Measurements from ENCODE around the gene SRP19.
"Not testable (repeated sequence)": the region's sequence is repeated elsewhere in the genome, so short reads cannot be mapped to it uniquely, and the experiment has no call there.

Gene SRP19

GRCh38 chr5:112860929-112861637, at the start of gene SRP19:
Gene SRP19 (plus strand): TSS chr5:112861287. CDS start chr5:112861377, 90 bp downstream.
- peak; percentile 98 for DNase-seq (ENCODE audit: low spot score)
- peak; percentile 13 for FAIRE-seq

GRCh38 chr5:112812549-112812948, 48.5 kb upstream of the SRP19 start:
- FAIRE-seq (no peak), DNase-seq (ENCODE audit: low spot score) (no peak)

DNA sequence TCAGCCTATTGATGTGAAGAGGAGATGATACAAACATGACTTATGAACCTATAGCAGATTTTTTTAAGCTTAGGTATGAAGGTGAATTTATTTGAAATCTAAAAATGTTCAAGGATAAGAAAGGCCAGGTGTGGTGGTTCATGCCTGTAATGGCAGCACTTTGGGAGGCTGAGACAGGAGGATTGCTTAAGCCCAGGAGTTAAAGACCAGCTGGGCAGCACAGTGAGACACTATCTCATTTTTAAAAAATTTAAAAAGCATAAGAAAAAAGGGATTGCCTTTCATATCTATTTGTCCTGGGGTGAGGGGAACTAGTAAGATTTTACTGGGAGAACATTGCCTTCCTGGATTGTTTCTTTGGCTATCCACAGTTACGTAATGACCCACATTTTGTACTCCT, 40.8 kb upstream of the SRP19 start:
- FAIRE-seq (no peak), DNase-seq (ENCODE audit: low spot score) (no peak)

DNA sequence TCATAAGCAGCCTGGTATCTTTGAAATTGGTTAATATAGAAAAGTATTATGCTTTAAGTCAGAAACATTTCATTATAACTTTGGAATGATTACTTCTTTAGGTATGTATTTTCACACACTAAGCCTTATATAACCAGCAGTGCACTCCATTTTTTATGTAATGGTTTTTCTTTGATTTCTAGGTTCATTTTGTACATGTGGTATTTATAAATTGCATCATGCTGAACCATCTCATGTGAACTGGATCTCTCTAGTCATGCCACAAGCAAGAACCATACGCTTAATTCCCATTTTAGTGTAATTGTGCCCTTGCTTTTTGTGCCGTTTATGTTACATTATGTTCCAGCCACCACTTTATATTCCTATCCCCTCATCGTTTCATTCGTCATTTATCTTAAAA, 38.6 kb upstream of the SRP19 start:
- DNase-seq (ENCODE audit: low spot score) (no peak), FAIRE-seq (no peak)

DNA sequence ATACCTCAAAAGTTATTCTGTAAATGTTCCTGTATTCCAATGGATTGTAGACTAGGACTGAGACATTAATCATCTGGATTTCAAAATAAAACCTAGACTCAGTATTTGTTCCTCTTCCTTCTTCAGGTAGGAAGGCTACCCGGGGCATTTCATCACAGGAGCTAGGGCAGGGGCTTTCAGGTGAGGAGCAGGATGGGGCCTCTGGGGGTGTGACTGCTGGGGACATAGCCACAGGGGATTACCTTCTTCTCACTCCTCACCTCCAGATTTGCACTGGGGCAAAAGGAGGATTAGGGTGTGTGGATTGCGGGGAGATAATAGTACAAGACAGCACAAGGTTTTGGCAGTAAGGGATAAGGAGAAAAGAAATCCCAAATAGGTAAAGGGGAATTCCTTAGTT, 37.9 kb upstream of the SRP19 start:
- DNase-seq (ENCODE audit: low spot score) (no peak), FAIRE-seq (no peak)

GRCh38 chr5:112823656-112824055, 37.4 kb upstream of the SRP19 start:
- no peak for DNase-seq (ENCODE audit: low spot score)
- FAIRE-seq, result no peak

DNA sequence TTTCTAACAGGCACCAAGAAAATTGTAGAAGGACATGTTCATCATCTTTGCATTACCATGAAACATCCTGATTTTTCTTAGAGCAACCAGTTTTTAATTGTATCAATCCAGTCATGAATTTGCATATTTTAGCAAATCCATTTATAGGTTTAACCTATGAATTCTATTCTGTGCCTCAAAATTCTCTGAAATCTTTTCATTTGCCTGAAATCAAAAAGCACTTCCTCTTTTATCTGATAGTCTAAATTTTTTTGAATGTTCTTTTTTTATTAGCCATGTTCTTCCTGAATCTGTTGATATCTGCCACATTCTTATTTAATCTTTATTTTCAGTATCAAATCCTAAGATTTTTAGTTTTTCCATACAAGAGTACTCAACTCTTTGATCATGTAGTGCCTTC, 36.9 kb upstream of the SRP19 start:
- FAIRE-seq, result no peak
- no peak for DNase-seq (ENCODE audit: low spot score)

DNA sequence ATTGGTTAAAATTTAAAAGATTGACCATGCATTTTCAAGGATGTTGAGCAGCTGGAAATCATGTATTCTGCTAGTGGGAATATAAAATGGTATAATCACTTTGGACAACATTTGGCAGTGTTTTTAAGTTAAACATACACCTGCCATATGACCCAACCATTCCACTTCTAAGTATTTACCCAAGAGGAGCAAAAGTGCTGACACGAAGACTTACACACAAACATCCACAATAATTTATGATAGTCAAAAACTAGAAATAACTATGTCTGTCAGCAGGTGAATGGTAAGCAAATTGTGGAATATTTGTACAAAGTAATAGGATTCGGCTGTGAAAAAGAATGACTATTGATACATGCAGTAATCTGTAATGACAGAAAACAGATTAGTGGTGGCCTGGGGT, 30.7 kb upstream of the SRP19 start:
- FAIRE-seq (no peak), DNase-seq (ENCODE audit: low spot score) (no peak)

- FAIRE-seq (no peak), DNase-seq (ENCODE audit: low spot score) (no peak)
These were observed 27.1 kb upstream of the SRP19 start for GRCh38 chr5:112833971-112834370.

- DNase-seq (ENCODE audit: low spot score) (no peak), FAIRE-seq (no peak)
These were observed 16.6 kb upstream of the SRP19 start for GRCh38 chr5:112844489-112844888.

DNA sequence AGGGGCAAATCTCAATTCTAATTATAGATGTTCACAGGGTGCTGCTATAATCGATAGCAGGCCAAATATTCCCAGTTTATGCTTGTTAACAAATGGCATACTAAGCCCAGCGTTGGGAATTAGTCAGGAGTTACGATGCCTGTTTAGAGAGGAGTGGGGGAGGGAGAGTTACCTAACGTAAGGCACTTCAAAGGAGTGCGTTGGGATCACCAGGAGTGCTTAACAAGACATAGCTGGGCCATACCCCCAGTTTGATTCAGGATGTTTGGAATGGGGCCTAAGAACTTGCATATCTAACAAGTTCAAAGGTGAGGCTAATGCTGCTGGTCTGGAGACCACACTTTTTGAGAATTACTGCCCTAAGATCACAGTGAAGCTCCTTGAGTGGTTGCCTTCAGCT, 14.5 kb upstream of the SRP19 start:
- FAIRE-seq (no peak), DNase-seq (ENCODE audit: low spot score) (no peak)

DNA sequence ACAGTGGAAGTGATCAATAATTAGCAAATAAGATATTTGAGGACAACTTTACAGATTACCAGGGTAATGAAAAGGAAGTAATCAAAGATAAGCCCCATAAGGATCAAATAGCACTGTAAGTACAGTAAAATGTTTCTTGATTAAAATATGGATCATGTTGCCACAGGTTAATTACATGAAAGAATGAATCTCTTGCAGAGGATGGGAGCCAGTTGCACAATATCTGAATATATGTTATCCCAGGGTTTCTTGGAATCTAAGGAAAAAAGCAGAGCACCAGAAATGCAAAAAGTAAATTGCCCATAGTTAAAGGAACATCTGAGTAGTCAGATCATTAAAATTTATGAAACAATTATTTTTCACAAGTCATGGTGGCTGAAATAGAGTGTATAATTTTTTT, 13.8 kb upstream of the SRP19 start:
- DNase-seq (ENCODE audit: low spot score), result no peak
- FAIRE-seq, result no peak

GRCh38 chr5:112848116-112848811, 12.8 kb upstream of the SRP19 start:
- peak; percentile 9 for FAIRE-seq
- peak; percentile 57 for DNase-seq (ENCODE audit: low spot score)

- FAIRE-seq (no peak), DNase-seq (ENCODE audit: low spot score) (no peak)
These were observed 11.2 kb upstream of the SRP19 start for GRCh38 chr5:112849912-112850311.

DNA sequence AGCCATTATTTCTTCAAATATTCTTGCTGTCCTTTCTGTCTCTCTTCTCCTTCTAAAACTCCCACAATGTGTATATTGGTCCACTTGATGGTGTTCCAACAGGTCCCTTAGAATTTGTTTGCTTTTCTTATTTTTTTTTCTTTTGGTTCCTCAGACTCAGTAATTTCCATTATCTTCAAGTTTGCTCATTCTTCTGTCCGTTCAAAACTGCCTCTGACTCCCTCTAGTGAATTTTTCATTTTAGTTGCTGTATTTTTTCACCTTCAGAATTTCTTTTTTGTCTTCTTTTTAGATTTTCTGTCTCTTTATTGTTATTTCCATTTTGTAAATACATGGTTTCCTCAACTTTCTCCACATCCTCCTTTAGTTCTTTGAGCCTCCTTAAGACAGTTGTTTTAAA, 6.4 kb upstream of the SRP19 start:
- FAIRE-seq, result no peak

GRCh38 chr5:112857866-112858265, 3.2 kb upstream of the SRP19 start:
- DNase-seq (ENCODE audit: low spot score) (no peak), FAIRE-seq (no peak)

More for the DNA sequence above, 6.4 kb upstream of the SRP19 start:
- no peak for DNase-seq (ENCODE audit: low spot score)

GRCh38 chr5:112860571-112860928, 537 bp upstream of the SRP19 start:
- not testable (repeated sequence) for FAIRE-seq; DNase-seq (ENCODE audit: low spot score)

DNA sequence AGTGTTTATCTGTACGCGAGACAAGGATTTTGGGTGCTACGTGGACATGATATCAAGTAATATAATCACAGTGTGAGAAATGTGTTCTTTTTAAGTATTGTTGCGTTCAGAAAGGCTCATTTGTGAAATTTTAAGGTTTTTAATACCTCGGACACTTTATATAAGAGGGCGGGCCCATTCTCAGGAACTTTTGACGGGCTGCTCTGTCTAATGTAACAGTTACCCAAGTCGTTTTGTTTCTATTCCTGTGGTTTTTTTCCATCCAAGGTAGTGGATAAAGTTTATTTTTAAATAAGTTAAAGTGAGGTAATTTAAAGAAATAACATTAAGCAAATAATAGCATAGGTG, 525 bp downstream of the SRP19 start:
- DNase-seq (ENCODE audit: low spot score), result no peak
- FAIRE-seq, result no peak

DNA sequence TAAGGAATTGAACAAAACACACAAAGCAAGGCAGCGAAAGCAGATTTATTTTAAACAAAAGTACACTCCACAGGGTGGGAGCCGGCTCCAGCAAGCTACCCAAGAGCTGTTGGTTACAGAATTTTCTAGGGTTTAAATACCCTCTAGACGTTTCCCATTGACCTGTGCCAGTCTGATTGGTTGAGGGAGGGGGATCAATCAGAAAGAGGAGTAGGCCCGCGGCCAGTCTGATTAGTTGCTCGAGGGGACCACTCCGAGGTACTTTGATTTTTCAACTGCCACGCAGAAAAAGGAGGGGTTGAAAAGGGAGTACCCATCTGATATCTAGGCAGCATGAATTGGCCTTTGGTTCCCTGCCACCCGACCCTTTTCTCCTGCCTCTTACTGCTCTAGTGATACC, 998 bp downstream of the SRP19 start:
- DNase-seq (ENCODE audit: low spot score), result no peak
- no peak for FAIRE-seq

DNA sequence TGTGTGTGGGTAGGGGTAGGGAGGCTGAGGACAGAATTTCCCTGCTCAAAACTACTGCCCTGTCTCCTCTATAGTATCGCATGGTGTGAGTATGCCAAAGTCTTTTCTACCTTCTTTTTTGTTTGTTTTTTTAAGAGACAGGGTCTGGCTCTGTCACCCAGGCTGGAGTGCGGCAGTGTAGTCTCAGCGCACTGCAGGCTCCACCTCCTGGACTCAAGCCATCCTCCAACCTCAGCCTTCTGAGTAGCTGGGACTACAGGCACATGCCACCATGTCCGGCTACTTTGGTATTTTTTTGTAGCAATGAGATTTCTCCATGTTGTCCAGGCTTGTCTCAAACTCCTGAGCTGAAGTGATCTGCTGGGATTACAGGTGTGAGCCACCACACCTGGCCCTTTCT, 2.5 kb downstream of the SRP19 start:
- FAIRE-seq, result no peak
- no peak for DNase-seq (ENCODE audit: low spot score)

DNA sequence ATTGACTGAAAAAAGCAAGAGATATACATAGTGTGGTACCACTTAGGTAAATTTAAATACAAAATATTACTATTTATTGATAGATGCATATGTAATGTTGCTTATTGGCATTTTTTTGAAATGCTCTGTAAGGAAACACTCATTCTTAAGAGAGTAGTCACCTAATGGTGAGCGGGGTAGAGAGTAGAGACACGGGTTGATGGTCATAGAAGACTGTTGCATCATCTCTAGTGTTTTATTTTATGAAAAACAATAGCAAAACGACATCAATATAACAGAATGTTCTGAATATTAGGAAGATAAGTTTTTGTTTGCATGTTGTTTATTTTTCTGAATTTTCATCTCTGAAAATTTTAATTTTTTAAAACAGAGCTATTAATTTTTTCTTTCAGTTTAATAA, 4.0 kb downstream of the SRP19 start:
- FAIRE-seq (no peak), DNase-seq (ENCODE audit: low spot score) (no peak)

DNA sequence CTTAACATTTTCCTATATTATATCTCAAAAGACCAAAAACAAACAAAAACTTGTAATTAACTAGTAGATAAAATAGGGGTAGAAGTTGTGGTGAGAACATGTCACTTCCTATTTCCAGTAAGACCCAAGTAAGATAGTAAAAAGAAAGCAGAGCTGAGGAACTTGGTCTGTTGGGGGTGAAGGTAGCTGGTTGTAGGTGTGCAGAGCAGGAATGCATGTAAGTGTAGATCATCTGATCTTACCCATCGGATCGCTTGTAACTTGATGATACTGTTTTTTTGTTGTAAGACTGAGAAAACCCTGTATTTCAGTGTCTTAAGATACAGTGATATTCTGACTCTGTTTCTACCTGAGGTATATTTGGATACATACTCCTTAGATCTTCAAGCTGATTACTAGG, 5.7 kb downstream of the SRP19 start:
- FAIRE-seq, result no peak
- no peak for DNase-seq (ENCODE audit: low spot score)

GRCh38 chr5:112867411-112867810, 6.3 kb downstream of the SRP19 start:
- DNase-seq (ENCODE audit: low spot score) (no peak), FAIRE-seq (no peak)

Measured in urothelium cell line (cell line).